ENCODE data around the gene LYPD3. TPM values are rescaled to one million over a fixed set of nuclear protein-coding genes. Genes with fewer than 3 reads are reported as not detected.

LYPD3 gene
- total and polyA plus RNA-seq, 5 donors, result 0.53 to 1.5 (median 0.76) TPM

DNA sequence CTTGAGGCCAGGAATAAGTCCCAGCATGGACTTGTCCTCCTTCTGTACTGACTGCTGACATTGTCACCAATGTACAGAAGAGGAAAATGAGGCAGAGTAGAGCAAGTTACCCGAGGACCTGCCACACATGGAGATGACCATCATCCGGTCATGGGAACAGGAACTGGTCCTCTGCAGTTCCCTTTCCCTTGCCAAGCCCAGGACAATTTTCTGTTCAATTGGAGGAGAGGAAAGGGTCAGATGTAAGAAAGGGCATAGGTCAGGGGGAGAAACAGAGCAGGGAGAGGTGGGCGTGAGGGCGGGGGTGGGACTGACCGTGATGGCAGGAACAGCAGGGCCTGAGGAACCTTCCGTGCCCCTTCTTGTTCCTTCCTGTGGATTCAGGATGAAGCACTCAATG, 20.5 kb upstream of the LYPD3 start:
- Histone ChIP-seq H3K4me1 (ENCODE audit: control insufficient read depth, insufficient read depth, low read length) (no peaks in the 10 kb centered on the region), H3K9me3 (ENCODE audit: control insufficient read depth, low read length) (no peaks in the 10 kb centered on the region), H3K27me3 (ENCODE audit: control insufficient read depth, insufficient read depth) (no peaks in the 10 kb centered on the region), H3K4me3 (ENCODE audit: low read length) (no peak overlapping the region), H3K27ac (ENCODE audit: low read length) (no peak overlapping the region)
- intact Hi-C loops (cut with DNase I), result no loop called here
- ATAC-seq (no peak), DNase-seq (no peak)
- WGBS, result 71% methylated on average over 6 of the region's 6 CpGs

GRCh38 chr19:43483281-43483680, 17.9 kb upstream of the LYPD3 start:
- Histone ChIP-seq H3K27ac (ENCODE audit: low read length) (no peak overlapping the region), H3K4me3 (ENCODE audit: low read length) (no peak overlapping the region), H3K4me1 (ENCODE audit: control insufficient read depth, insufficient read depth, low read length) (no peaks in the 10 kb centered on the region), H3K9me3 (ENCODE audit: control insufficient read depth, low read length) (no peaks in the 10 kb centered on the region), H3K27me3 (ENCODE audit: control insufficient read depth, insufficient read depth) (no peaks in the 10 kb centered on the region)
- DNase-seq, result no peak
- no peak for ATAC-seq
- 95% methylated on average over 6 of the region's 6 CpGs for WGBS
- intact Hi-C loops (cut with DNase I), result no loop called here

DNA sequence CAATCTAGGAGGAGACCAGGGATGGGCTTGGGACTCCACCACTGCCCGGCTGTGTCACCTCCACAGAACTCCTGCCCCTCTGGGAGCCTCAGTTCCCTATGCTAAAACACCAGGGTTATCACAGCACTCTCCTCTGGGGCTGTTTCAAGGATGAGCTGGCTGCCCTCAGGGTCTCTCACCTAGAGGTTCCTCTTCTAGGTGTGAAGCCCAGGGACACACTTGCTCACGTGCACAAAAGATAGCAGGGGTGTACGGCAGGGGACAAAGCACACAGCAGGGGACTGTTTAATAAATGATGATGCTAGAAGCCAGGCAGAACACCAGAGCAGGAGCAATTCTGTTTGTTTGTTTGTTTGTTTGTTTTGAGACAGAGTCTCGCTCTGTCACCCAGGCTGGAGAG, 16.8 kb upstream of the LYPD3 start:
- ATAC-seq (no peak), DNase-seq (no peak)
- no peak overlapping the region for H3K27ac ChIP-seq (ENCODE audit: low read length)
- H3K4me1 ChIP-seq (ENCODE audit: control insufficient read depth, insufficient read depth, low read length), result no peaks in the 10 kb centered on the region
- no peaks in the 10 kb centered on the region for H3K27me3 ChIP-seq (ENCODE audit: control insufficient read depth, insufficient read depth)
- no peaks in the 10 kb centered on the region for H3K9me3 ChIP-seq (ENCODE audit: control insufficient read depth, low read length)
- intact Hi-C loops (cut with DNase I), result no loop called here
- 81% methylated on average over 4 of the region's 4 CpGs for WGBS
- no peak overlapping the region for H3K4me3 ChIP-seq (ENCODE audit: low read length)

DNA sequence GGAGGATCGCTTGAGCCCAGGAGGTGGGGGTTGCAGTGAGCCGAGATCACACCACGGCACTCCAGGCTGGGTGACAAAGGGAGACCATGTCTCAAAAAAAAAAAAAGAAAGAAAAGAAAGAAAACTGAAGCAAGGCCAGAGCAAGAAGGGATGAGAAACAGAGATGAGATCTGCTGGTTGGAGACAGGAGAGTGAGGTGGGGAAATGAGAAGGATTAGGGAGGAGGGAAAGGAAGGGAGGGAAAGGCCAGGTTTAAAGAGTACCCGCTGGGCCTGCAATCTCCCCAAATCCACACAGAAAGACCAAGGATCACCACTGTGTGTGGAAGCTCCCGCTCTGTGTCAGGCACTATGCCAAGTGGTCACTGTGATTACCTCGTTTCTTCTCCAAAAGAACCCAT, 16.3 kb upstream of the LYPD3 start:
- H3K4me3 ChIP-seq (ENCODE audit: low read length), result no peak overlapping the region
- WGBS, result 79% methylated on average over 6 of the region's 6 CpGs
- ATAC-seq (no peak), DNase-seq (peak in 1 of 3 donors; percentile 7)
- H3K27me3 ChIP-seq (ENCODE audit: control insufficient read depth, insufficient read depth), result no peaks in the 10 kb centered on the region
- H3K27ac ChIP-seq (ENCODE audit: low read length), result no peak overlapping the region
- H3K9me3 ChIP-seq (ENCODE audit: control insufficient read depth, low read length), result no peaks in the 10 kb centered on the region
- no peaks in the 10 kb centered on the region for H3K4me1 ChIP-seq (ENCODE audit: control insufficient read depth, insufficient read depth, low read length)
- intact Hi-C loops (cut with DNase I), result no loop called here

DNA sequence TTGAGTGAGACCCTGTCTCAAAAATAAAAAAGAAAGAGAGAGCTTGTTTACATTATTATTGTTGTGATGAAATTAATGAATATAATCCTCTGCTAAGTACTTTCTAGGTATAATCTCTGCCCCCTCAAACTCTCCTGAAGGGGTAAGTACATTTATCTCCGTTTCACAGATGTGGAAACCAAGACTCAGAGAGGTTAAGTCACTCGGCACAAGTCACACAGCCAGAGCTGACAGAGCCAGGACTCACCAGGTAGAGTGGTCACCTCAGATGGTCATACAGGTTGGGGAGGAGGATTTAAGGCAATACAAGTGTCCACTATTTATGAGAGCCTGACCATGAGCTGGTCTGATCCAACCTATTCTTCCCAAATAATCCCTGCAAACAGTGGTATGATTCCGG, 15.2 kb upstream of the LYPD3 start:
- ATAC-seq (no peak), DNase-seq (no peak)
- H3K9me3 ChIP-seq (ENCODE audit: control insufficient read depth, low read length), result no peaks in the 10 kb centered on the region
- intact Hi-C loops (cut with DNase I), result no loop called here
- no peak overlapping the region for H3K4me3 ChIP-seq (ENCODE audit: low read length)
- no peaks in the 10 kb centered on the region for H3K27me3 ChIP-seq (ENCODE audit: control insufficient read depth, insufficient read depth)
- H3K4me1 ChIP-seq (ENCODE audit: control insufficient read depth, insufficient read depth, low read length), result no peaks in the 10 kb centered on the region
- 93% methylated on average over 3 of the region's 3 CpGs for WGBS
- H3K27ac ChIP-seq (ENCODE audit: low read length), result no peak overlapping the region

DNA sequence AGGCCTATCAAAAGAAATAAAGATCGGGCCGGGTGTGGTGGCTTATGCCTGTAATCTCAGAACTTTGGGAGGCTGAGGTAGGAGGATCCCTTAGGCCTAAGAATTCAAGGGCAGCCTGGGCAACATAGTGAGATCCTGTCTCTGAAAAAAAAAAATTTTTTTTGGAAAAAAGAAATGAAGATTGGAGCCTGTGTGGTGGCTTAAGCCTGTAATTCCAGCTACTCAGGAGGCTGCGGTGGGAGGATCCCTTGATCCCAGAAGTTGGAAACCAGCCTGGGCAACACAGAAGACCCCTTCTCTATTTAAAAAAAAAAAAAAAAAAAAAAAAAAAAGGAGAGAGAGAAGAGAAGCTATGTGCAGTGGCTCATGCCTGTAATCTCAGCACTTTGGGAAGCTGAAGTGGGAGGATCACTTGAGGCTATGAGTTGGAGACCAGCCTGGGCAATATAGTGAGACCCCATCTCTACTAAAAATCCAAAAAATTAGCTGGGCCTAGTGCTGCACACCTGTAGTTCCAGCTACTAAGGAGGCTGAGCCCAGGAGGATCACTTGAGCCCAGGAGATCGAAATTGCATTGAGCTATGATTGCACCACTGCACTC, 14.7 kb upstream of the LYPD3 start:
- DNase-seq (no peak), ATAC-seq (no peak)
- 96% methylated on average over 4 of the region's 4 CpGs for WGBS
- Histone ChIP-seq H3K4me3 (ENCODE audit: low read length) (no peak overlapping the region), H3K27ac (ENCODE audit: low read length) (no peak overlapping the region), H3K4me1 (ENCODE audit: control insufficient read depth, insufficient read depth, low read length) (no peaks in the 10 kb centered on the region), H3K9me3 (ENCODE audit: control insufficient read depth, low read length) (no peaks in the 10 kb centered on the region), H3K27me3 (ENCODE audit: control insufficient read depth, insufficient read depth) (no peaks in the 10 kb centered on the region)
- intact Hi-C loops (cut with DNase I), result no loop called here

DNA sequence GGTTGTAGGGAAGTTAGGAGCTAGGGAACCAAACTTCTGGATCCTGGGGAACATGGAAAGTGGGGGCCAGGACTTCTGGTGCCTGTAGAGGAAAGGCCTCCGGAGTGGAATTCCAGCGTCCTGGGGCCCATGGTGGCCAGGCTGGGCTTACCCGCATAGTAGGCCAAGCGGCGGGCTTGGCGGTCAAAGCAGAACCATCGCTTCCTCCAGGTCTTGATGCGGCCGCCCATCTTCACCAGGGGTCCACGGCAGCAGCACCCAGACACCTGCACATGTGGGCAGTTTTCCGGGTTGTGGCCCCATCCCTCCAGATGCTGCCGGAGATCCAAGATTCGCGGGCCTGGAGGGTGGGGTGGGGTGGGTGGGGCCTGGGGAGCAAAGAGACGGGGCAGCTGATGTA, 13.8 kb upstream of the LYPD3 start:
- intact Hi-C loops (cut with DNase I), result no loop called here
- ATAC-seq, result no peak
- no peaks in the 10 kb centered on the region for H3K27me3 ChIP-seq (ENCODE audit: control insufficient read depth, insufficient read depth)
- no peaks in the 10 kb centered on the region for H3K9me3 ChIP-seq (ENCODE audit: control insufficient read depth, low read length)
- WGBS, result 93% methylated on average over 15 of the region's 15 CpGs
- no peak overlapping the region for H3K4me3 ChIP-seq (ENCODE audit: low read length)
- H3K27ac ChIP-seq (ENCODE audit: low read length), result no peak overlapping the region
- no peaks in the 10 kb centered on the region for H3K4me1 ChIP-seq (ENCODE audit: control insufficient read depth, insufficient read depth, low read length)
- DNase-seq, result no peak

GRCh38 chr19:43478323-43478722, 12.9 kb upstream of the LYPD3 start:
- ATAC-seq, result no peak
- H3K9me3 ChIP-seq (ENCODE audit: control insufficient read depth, low read length), result no peaks in the 10 kb centered on the region
- no peak overlapping the region for H3K4me3 ChIP-seq (ENCODE audit: low read length)
- no peaks in the 10 kb centered on the region for H3K27me3 ChIP-seq (ENCODE audit: control insufficient read depth, insufficient read depth)
- H3K4me1 ChIP-seq (ENCODE audit: control insufficient read depth, insufficient read depth, low read length), result no peaks in the 10 kb centered on the region
- no peak for DNase-seq
- intact Hi-C loops (cut with DNase I), result no loop called here
- no peak overlapping the region for H3K27ac ChIP-seq (ENCODE audit: low read length)
- 89% methylated on average over 3 of the region's 3 CpGs for WGBS

DNA sequence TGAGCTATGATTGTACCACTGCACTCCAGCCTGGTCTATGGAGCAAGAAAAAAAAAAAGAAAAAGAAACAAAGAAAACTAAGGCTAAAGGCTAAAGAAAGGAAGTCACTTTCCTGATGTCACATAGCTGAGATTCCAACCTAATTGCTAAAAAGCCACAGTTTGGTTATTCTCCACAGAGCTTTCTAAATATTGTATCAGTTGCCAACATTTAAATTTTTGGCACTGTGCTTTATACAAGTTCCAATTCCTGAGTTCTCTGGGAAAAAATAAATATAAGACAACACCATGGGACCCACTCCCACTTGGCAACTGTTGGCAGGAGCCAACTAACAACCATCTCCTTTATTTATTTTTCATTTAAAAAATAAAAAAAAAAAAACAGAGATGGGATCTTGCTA, 11.2 kb upstream of the LYPD3 start:
- Histone ChIP-seq H3K27ac (ENCODE audit: low read length) (no peak overlapping the region), H3K4me1 (ENCODE audit: control insufficient read depth, insufficient read depth, low read length) (no peaks in the 10 kb centered on the region), H3K27me3 (ENCODE audit: control insufficient read depth, insufficient read depth) (no peaks in the 10 kb centered on the region), H3K4me3 (ENCODE audit: low read length) (no peak overlapping the region), H3K9me3 (ENCODE audit: control insufficient read depth, low read length) (no peaks in the 10 kb centered on the region)
- ATAC-seq, result no peak
- intact Hi-C loops (cut with DNase I), result no loop called here
- DNase-seq, result no peak

DNA sequence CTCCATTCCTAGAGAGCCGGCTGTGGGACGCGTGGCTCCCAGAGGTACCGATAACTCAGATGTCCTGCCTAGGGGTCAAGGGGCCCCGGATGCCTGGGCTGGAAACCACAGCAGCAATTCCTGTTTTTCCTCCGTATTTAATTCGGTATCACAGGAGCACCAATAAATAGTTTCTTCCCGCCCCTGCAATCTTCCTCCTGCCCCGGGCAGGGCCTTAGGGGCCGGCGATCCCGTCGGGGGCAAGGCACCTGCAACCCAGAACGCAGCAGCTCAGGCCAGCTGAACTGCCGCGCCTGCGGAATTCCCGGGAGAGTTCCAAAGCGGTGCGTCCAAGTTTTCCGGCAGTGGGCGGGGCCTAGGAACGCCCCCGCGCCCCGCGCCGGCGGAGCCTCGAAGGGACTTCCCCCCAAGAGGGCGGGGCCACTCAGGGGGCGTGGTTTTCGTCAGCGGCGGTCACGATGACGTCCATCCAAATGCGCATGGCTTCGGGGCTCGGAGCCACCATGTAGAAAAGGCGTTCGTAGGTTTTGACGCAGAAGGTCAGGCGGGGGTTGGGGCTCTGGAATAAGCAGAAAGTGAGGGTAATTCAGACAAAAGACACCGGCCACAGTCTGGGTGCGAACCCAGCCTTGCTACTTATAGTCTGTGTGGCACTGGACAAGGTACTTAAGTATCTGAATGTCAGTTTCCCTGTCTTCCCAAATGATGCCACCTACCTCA, 9.7 kb upstream of the LYPD3 start:
- DNase-seq, result peak; percentile 96 to 99 (median 97)
- intact Hi-C loops (cut with DNase I), result no loop called here
- 4% methylated on average over 46 of the region's 46 CpGs for WGBS
- H3K4me3 ChIP-seq (ENCODE audit: low read length), result peak overlapping the region; percentile 34
- peak overlapping the region; percentile 63 for H3K27ac ChIP-seq (ENCODE audit: low read length)
- no peaks in the 10 kb centered on the region for H3K9me3 ChIP-seq (ENCODE audit: control insufficient read depth, low read length)
- no peaks in the 10 kb centered on the region for H3K27me3 ChIP-seq (ENCODE audit: control insufficient read depth, insufficient read depth)
- H3K4me1 ChIP-seq (ENCODE audit: control insufficient read depth, insufficient read depth, low read length), result no peaks in the 10 kb centered on the region
- peak; percentile 95 for ATAC-seq

GRCh38 chr19:43474487-43474886, 9.1 kb upstream of the LYPD3 start:
- WGBS, result 74% methylated on average over 4 of the region's 4 CpGs
- ATAC-seq (no peak), DNase-seq (no peak)
- H3K27ac ChIP-seq (ENCODE audit: low read length), result no peak overlapping the region
- intact Hi-C loops (cut with DNase I), result no loop called here
- H3K27me3 ChIP-seq (ENCODE audit: control insufficient read depth, insufficient read depth), result no peaks in the 10 kb centered on the region
- H3K4me1 ChIP-seq (ENCODE audit: control insufficient read depth, insufficient read depth, low read length), result no peaks in the 10 kb centered on the region
- no peaks in the 10 kb centered on the region for H3K9me3 ChIP-seq (ENCODE audit: control insufficient read depth, low read length)
- no peak overlapping the region for H3K4me3 ChIP-seq (ENCODE audit: low read length)

DNA sequence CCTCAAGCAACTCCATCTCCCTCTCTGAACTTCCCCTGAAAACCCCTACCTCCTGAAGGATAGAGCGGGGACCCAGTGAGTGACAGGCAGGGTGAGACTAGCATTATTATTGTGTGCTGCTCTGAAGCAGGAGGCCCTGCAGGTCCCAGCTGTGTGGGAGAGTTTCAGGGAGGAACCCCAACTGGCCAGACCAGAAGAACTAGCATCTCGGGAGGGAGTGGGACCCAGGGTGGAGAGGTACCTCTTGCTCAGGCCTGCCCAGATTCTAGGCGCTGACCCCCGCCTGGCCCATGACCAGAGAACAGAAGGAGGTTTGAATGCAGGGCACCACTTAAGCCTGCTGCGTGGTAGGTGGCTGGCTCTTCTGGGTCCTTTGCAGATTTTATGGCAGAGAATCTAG, 5.7 kb upstream of the LYPD3 start:
- ATAC-seq (no peak), DNase-seq (no peak)
- H3K4me3 ChIP-seq (ENCODE audit: low read length), result no peak overlapping the region
- WGBS, result 83% methylated on average over 5 of the region's 5 CpGs
- no peak overlapping the region for H3K27ac ChIP-seq (ENCODE audit: low read length)
- H3K27me3 ChIP-seq (ENCODE audit: control insufficient read depth, insufficient read depth), result no peaks in the 10 kb centered on the region
- intact Hi-C loops (cut with DNase I), result no loop called here
- no peaks in the 10 kb centered on the region for H3K4me1 ChIP-seq (ENCODE audit: control insufficient read depth, insufficient read depth, low read length)
- no peaks in the 10 kb centered on the region for H3K9me3 ChIP-seq (ENCODE audit: control insufficient read depth, low read length)
